Stimulated activated CD4-positive, alpha-beta T cell treated with anti-CD3 and anti-CD28 coated beads, Interleukin-15, amount 100 ng/mL, for 48 hours (primary cell): ENCODE measurements around the gene SMCHD1.
"Not testable (repeated sequence)": the region's sequence is repeated elsewhere in the genome, so short reads cannot be mapped to it uniquely, and the experiment has no call there.

Source experiments
- DNase-seq, 2 donors: peaks; one replicate each; pipeline ENCODE4 v3.0.0-alpha.2; 2020; ENCODE audit warnings: low read depth in 2 of 2

Gene SMCHD1

GRCh38 chr18:2657788-2658458 is 2.4 kb downstream of the SMCHD1 start:
- no peak for DNase-seq

DNA sequence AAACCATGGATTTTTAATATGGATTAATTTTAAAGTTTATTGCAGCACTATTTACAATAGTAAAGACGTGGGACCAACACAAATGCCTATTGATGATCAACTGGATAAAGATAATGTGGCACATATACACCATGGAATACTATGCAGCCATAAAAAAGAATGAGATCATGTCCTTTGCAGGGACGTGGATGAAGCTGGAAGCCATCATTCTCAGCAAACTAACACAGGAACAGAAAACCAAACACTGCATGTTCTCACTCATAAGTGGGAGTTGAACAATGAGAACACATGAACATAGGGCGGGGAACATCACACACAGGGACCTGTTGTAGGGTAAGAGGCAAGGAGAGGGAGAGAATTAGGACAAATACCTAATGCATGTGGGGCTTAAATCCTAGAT is 5.3 kb downstream of the SMCHD1 start:
- not testable (repeated sequence) for DNase-seq

DNA sequence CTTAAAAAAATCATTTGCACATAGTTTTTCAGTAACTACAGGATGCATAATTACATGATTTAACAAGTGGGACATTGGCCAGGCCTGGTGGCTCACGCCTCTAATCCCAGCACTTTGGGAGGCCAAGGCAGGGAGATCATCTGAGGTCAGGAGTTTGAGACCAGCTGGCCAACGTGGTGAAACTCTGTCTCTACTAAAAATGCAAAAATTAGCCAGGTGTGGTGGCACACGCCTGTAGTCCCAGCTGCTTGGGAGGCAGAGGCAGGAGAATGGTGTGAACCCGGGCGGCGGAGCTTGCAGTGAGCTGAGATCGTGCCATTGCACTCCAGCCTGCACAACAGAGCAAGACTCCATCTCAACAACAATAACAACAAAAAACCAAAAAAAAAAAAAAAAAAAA is 6.8 kb downstream of the SMCHD1 start:
- not testable (repeated sequence) for DNase-seq

- DNase-seq, result no peak
These were observed 7.5 kb downstream of the SMCHD1 start for GRCh38 chr18:2662990-2663389.

- no peak for DNase-seq
These were observed 16.9 kb downstream of the SMCHD1 start for GRCh38 chr18:2672410-2672809.

GRCh38 chr18:2672872-2673271 is 17.3 kb downstream of the SMCHD1 start:
- DNase-seq, result no peak

DNA sequence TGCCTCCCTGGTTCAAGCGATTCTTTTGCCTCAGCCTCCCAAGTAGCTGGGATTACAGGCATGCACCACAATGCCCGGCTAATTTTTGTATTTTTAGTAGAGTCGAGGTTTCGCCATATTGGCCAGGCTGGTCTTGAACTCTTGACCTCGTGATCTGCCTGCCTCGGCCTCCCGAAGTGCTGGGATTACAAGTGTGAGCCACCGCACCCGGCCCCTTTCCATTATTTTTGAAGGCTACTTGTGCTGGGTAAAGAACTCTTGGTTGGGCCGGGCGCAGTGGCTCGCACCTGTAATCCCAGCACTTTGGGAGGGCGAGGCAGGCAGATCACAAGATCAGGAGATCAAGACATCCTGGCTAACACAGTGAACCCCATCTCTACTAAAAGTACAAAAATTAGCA is 23.4 kb downstream of the SMCHD1 start:
- DNase-seq, result not testable (repeated sequence)

DNA sequence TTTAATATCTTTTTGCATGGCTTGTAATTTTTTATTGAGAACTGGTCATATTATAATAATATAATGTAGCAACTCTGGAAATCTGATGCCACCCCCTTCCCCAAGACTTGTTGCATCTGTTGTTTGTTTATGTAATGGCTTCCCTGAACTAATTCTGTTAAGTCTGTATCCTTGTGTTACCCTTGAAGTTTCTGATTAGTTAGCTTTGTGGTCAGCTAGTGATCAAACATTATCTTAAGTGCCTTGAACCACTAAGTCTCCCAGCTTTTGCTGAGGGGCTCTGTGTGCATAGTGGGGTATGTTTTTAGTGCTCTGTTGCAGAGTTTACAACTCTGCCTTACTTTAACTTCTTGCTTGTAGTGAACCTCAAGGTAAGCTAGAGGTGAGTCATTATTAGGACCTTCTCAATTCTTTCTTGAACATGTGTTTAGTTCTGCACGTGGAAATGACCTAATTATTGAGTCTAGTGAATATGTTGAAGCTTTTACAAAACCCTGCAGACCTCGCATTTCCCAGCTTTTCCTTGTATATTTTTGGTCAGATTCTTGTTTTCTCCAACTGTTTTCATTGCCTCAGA is 24.8 kb downstream of the SMCHD1 start:
- DNase-seq, result no peak

DNA sequence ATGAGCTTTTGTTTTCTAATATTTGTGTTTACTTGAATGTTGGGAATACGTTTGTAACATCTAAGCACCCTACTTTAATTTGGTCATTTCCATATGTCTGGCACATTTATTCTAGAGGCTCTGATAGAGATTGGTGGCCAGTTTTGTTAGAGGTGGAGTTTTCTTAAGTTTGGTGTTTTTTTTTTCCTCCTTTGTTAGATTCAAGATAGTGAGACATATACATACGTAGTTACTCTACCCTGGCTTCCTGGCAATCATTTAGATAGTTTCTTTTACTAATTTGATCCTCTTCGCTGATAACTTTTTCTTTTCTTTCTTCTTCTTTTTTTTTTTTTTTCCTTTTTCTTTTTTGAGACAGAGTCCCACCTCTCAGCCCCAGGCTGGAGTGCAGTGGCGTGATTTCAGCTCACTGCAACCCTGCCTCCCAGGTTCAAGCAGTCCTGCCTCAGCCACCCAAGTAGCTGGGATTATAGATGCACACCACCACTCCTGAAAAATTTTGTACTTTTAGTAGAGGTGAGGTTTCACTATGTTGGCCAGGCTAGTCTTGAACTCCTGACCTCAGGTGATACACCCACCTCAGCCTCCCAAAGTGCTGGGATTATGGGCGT is 26.6 kb downstream of the SMCHD1 start:
- DNase-seq, result no peak

GRCh38 chr18:2683055-2683454 is 27.5 kb downstream of the SMCHD1 start:
- no peak for DNase-seq

- no peak for DNase-seq
These were observed 30.9 kb downstream of the SMCHD1 start for GRCh38 chr18:2686349-2686968.

- DNase-seq, result no peak
These were observed 32.0 kb downstream of the SMCHD1 start for GRCh38 chr18:2687390-2688001.

- no peak for DNase-seq
These were observed 37.0 kb downstream of the SMCHD1 start for GRCh38 chr18:2692508-2692907.

DNA sequence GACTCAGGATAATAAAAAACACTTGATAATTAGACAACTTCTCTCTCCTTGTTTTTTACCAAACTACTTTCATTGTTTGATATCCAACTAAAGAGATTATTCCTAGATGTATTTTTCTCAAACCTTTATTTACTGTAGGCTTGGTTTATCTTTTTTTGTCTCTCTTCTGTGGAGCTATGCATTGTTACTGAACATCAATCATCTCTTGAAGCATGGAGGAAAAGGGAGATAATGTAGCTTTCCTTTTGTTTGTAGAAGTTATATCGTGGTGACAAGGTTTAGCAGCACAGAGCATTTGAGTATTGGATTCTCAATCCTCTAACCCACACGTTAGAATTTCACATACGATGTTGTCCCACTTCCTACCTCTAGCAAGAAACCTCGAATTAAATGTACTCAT is 41.7 kb downstream of the SMCHD1 start:
- DNase-seq, result no peak

- no peak for DNase-seq
These were observed 43.5 kb downstream of the SMCHD1 start for GRCh38 chr18:2699001-2699400.

DNA sequence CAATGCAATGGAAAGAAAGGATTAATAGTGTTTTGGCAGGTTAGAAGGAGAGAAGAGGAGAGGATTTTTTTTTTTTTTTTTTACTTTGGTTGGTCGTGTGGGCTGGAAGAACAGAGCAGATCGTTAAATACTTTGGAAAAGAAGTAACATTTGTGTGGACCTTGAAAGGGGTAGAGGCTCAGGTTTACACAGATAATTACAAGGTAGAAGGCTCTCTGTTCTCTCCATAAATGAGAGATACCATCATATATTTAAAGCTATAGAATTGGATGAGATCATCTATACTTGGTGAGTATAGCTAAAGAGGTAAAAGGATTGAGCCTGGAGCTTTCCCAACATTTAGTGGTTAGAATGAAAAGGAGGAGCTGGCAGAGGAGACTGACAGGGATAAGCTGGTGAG is 49.0 kb downstream of the SMCHD1 start:
- DNase-seq, result no peak

DNA sequence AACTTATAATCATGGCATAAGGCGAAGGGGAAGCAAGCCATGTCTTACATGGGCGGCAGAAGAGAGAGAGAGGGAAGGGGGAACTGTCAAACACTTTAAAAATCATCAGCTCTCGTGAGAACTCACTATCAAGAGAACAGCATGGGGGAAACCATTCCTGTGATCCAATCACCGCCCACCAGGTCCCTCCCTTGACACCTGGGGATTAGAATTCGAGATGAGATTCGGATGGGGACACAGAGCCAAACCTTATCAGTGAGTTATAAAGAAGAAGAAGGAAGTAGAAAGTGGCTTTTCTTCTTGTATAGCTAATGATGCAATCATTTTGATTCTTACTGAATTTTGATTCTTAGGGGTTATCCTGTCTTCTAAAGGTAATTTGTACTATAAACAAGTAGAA is 51.4 kb downstream of the SMCHD1 start:
- DNase-seq, result no peak

DNA sequence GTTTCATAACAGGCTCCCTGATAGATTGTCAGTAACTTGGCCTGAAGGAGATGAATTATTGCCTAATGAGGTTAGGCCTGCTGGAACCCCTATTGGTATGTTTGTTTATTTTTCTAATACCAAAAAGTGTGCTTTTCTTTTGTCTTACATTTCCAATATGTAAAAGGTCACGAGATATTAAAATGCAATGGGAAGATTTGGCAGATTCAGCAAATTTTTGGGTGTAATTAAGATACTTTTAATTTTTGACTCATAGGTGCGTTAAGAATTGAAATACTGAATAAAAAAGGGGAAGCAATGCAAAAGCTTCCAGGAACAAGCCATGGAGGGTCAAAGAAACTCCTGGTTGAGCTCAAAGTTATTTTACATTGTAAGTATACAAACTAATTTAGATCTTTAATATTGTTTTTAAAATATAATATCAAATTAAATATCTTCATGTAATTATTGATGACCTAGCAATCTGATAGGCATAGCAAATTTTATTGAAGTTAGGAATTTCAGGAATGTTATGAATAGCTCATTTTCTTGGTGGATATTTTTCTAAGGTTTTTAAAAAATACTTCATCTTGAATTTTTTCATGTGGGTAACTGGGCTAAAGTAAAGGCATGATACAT is 52.1 kb downstream of the SMCHD1 start:
- no peak for DNase-seq

- no peak for DNase-seq
These were observed 53.8 kb downstream of the SMCHD1 start for GRCh38 chr18:2709316-2709715.

GRCh38 chr18:2714140-2714539 is 58.6 kb downstream of the SMCHD1 start:
- DNase-seq, result no peak

- no peak for DNase-seq
These were observed 60.5 kb downstream of the SMCHD1 start for GRCh38 chr18:2715990-2716389.
